Measurements from ENCODE around the gene RUBCN. TPM values are rescaled to one million over a fixed set of nuclear protein-coding genes. Genes with fewer than 3 reads are reported as not detected.

RUBCN gene
- total and polyA plus RNA-seq, 9 of the 15 experiments (the other 6 are each of a cell fraction or from before 2014, with no cell fraction given): 8.4 to 24.0 (median 11.9) TPM

GRCh38 chr3:197749315-197749600, 12.6 kb upstream of the RUBCN start (continued):
- no peak for TF ChIP-seq POLR2B (IDR thresholded peaks at IDR 0.05; ENCODE audit: low read depth, partially characterized antibody)
- TF ChIP-seq HNRNPLL (IDR thresholded peaks at IDR 0.05; ENCODE audit: low read depth, low read length, poor library complexity, severe bottlenecking): peak; percentile 86
- TF ChIP-seq ZBTB2 (IDR thresholded peaks at IDR 0.05): no peak
- no peak for TF ChIP-seq THRB (CRISPR knock-in tag; conservative IDR thresholded peaks at IDR 0.05)
- TF ChIP-seq FOXK2 (conservative IDR thresholded peaks at IDR 0.05 in 1 of 2, IDR thresholded peaks at IDR 0.05 in 1 of 2; ENCODE audit: low read depth in 2 of 2): peak in 1 of 2 experiments; percentile 64; a peak in 1 of 4 replicates
- no peak for TF ChIP-seq KAT7 (CRISPR knock-in tag; IDR thresholded peaks at IDR 0.05; ENCODE audit: borderline replicate concordance)
- TF ChIP-seq ZFX (CRISPR knock-in tag; IDR thresholded peaks at IDR 0.05): no peak
- TF ChIP-seq CTCF (IDR thresholded peaks at IDR 0.05 in 2 of 3, conservative IDR thresholded peaks at IDR 0.05 in 1 of 3; ENCODE audit: insufficient read depth in 2 of 3, low read depth in 1 of 3, low read length in 3 of 3): no peak
- TF ChIP-seq SNIP1 (IDR thresholded peaks at IDR 0.05; ENCODE audit: low read depth): no peak
- TF ChIP-seq RFX5 (IDR thresholded peaks at IDR 0.05; ENCODE audit: low read depth, low read length): no peak
- no peak for TF ChIP-seq ZC3H4 (CRISPR knock-in tag; IDR thresholded peaks at IDR 0.05; ENCODE audit: borderline replicate concordance)
- no peak for TF ChIP-seq STAT5B (CRISPR knock-in tag; IDR thresholded peaks at IDR 0.05)
- TF ChIP-seq KLF1 (tag; IDR thresholded peaks at IDR 0.05): no peak
- no peak for TF ChIP-seq ETV6 (IDR thresholded peaks at IDR 0.05; ENCODE audit: borderline replicate concordance in 1 of 2, low read depth in 2 of 2, low read length in 1 of 2)
- TF ChIP-seq ETV6 (CRISPR knock-in tag; IDR thresholded peaks at IDR 0.05; ENCODE audit: borderline replicate concordance): no peak
- TF ChIP-seq IRF1 (CRISPR knock-in tag; IDR thresholded peaks at IDR 0.05; ENCODE audit: borderline replicate concordance): no peak
- no peak for TF ChIP-seq E2F1 (CRISPR knock-in tag; IDR thresholded peaks at IDR 0.05)
